Hepatocyte (in vitro differentiated cells): ENCODE data around the gene PACS1.

Experiments
- CTCF ChIP-seq: fragments of 200-600 bp; sonication (generic); IDR thresholded peaks from 2 replicates; pipeline ENCODE4 v1.5.1; 2016; ENCODE audit warnings: antibody characterized with exemption, mild to moderate bottlenecking; ENCODE audit not compliant: poor library complexity
- EZH2 ChIP-seq: fragments of 200-600 bp; sonication (generic); IDR thresholded peaks from 2 replicates; pipeline ENCODE4 v1.6.1; 2016; ENCODE audit warnings: antibody characterized with exemption, mild to moderate bottlenecking, borderline replicate concordance
- EZH2phosphoT487 ChIP-seq: fragments of 200-600 bp; sonication (generic); IDR thresholded peaks from one replicate; pipeline ENCODE4 v1.6.1; 2018; ENCODE audit warnings: antibody characterized with exemption, mild to moderate bottlenecking, low read depth, moderate library complexity; ENCODE audit not compliant: unreplicated experiment, severe bottlenecking

GRCh38 chr11:66080055-66080817 lies 10.2 kb downstream of the PACS1 start:
- TF ChIP-seq CTCF (no peak), EZH2 (no peak), EZH2phosphoT487 (no peak)
